K562 (cell line): Measurements from ENCODE around the gene PTH2. TPM values are rescaled to one million over a fixed set of nuclear protein-coding genes. Genes with fewer than 3 reads are reported as not detected.

ENCODE experiments used
- ATAC-seq: fragments of 200-7000 bp; cut with Tn5 transposase; 3 replicates; pipeline ENCODE4 v1.9.1; 2020; ENCODE audit warnings: moderate library complexity
- BruUV-seq: library from RNA; stranded (reverse); fragments of 400-500 nt; replicated peaks from 2 replicates; lab custom pipeline; 2021; lab: Mats Ljungman, UMichigan
- CTCF ChIA-PET: fragments of 300-600 bp; formaldehyde crosslinking; extraction: SDS; loops from one replicate; lab custom pipeline; 2021; ENCODE audit warnings: low intra/inter-chr PET ratio; lab: Yijun Ruan, JAX
- POLR2A ChIA-PET: fragments of 300-600, 350-650 bp; sonication (Branson Sonifier 250); formaldehyde crosslinking; extraction: SDS; loops from one replicate; lab custom pipeline; 2021; ENCODE audit warnings: antibody characterized with exemption, inconsistent platforms; lab: Yijun Ruan, JAX
- DNase-seq, 4 experiments: peaks; one replicate each; pipeline versions ENCODE4 v3.0.0 to v3.0.0-alpha.2; 2011 to 2018; ENCODE audit warnings: low spot score in 3 of 4, mixed read lengths in 3 of 4; ENCODE audit errors: extremely low read depth in 1 of 4
- FAIRE-seq: peaks from 2 replicates; lab custom pipeline; 2011; peaks lifted over from hg19 to GRCh38; lab: Jason Lieb, UNC
- H2AFZ ChIP-seq: 2 replicates; pipeline ENCODE4 v1.6.0; 2011; ENCODE audit warnings: low read depth, low read length, control low read depth, inconsistent platforms
- H3K27ac ChIP-seq: fragments of 200-600 bp; 3 replicates; pipeline ENCODE4 v1.8.0; 2011; ENCODE audit warnings: low read depth, mild to moderate bottlenecking, control low read depth, inconsistent platforms, low read length, moderate library complexity, mixed read lengths; ENCODE audit errors: extremely low read depth
- H3K27me3 ChIP-seq, 2 experiments: fragments of 300-600 bp in 1 of 2; 2 replicates in 1 of 2; 3 replicates in 1 of 2; pipeline versions ENCODE4 v1.6.0 to v1.8.0; 2011; ENCODE audit warnings: inconsistent platforms in 2 of 2, low read length in 2 of 2, mild to moderate bottlenecking in 1 of 2, mixed read lengths in 1 of 2, moderate library complexity in 1 of 2; ENCODE audit not compliant: control insufficient read depth in 2 of 2, insufficient read depth in 2 of 2
- H3K36me3 ChIP-seq: fragments of 300-600 bp; 3 replicates; pipeline ENCODE4 v1.8.0; 2011; ENCODE audit warnings: mild to moderate bottlenecking, low read length, inconsistent platforms; ENCODE audit not compliant: control insufficient read depth, insufficient read depth
- H3K4me1 ChIP-seq, 2 experiments: fragments of 200-600 bp in 1 of 2; replicated peaks in 1 of 2; 2 replicates in 1 of 2; 3 replicates in 1 of 2; pipeline versions ENCODE4 v1.5.1 to v1.8.0; 2011; ENCODE audit warnings: inconsistent platforms in 2 of 2, low read length in 2 of 2, mild to moderate bottlenecking in 1 of 2, mixed read lengths in 1 of 2, moderate library complexity in 1 of 2; ENCODE audit not compliant: control insufficient read depth in 2 of 2, insufficient read depth in 2 of 2
- H3K4me2 ChIP-seq: 2 replicates; pipeline ENCODE4 v1.6.1; 2011; ENCODE audit warnings: low read length, control low read depth, inconsistent platforms, mixed read lengths; ENCODE audit not compliant: insufficient read depth
- H3K4me3 ChIP-seq: fragments of 200-600 bp; sonication (generic), shearing (Covaris generic); 2 replicates; pipeline ENCODE4 v1.5.1; 2016; ENCODE audit warnings: control low read depth, inconsistent platforms
- H3K79me2 ChIP-seq: fragments of 200-600 bp; 3 replicates; pipeline ENCODE4 v1.8.0; 2011; ENCODE audit warnings: low read length, inconsistent platforms; ENCODE audit not compliant: control insufficient read depth, insufficient read depth
- H3K9ac ChIP-seq, 2 experiments: 2 replicates each; pipeline versions ENCODE4 v1.6.0 to v1.6.1; 2011; ENCODE audit warnings: low read depth in 2 of 2, low read length in 2 of 2, control low read depth in 1 of 2, inconsistent platforms in 1 of 2, mild to moderate bottlenecking in 1 of 2, mixed read lengths in 1 of 2; ENCODE audit not compliant: insufficient read depth in 1 of 2
- H3K9me1 ChIP-seq: one replicate; pipeline ENCODE4 v1.6.0; 2011; ENCODE audit warnings: inconsistent platforms, mild to moderate bottlenecking, low read length, moderate library complexity; ENCODE audit not compliant: control insufficient read depth, insufficient read depth
- H3K9me3 ChIP-seq: replicated peaks from 2 replicates; pipeline ENCODE4 v1.5.1; 2011; ENCODE audit warnings: low read depth, low read length, inconsistent platforms; ENCODE audit not compliant: control insufficient read depth, insufficient read depth
- H4K20me1 ChIP-seq: replicated peaks from 2 replicates; pipeline ENCODE4 v1.6.1; 2011; ENCODE audit warnings: low read length, inconsistent platforms, mixed read lengths; ENCODE audit not compliant: control insufficient read depth, insufficient read depth
- BCL6 ChIP-seq: fragments of 250-450 bp; sonication (Bioruptor Pico); IDR thresholded peaks from 2 replicates; pipeline ENCODE4 v1.4.0; 2020
- BRD9 ChIP-seq: fragments of 450-650 bp; IDR thresholded peaks from 2 replicates; pipeline ENCODE4 v1.6.1; 2018; ENCODE audit warnings: low read depth; ENCODE audit not compliant: partially characterized antibody
- CBFB ChIP-seq: sonication (generic); formaldehyde crosslinking; IDR thresholded peaks from 2 replicates; pipeline ENCODE4 v1.4.0; 2020; ENCODE audit warnings: mild to moderate bottlenecking, missing genetic modification reagents
- CBX3 ChIP-seq, 2 experiments: IDR thresholded peaks; 1 replicate in 1 of 2; 2 replicates in 1 of 2; pipeline ENCODE4 v1.6.1; 2012; ENCODE audit warnings: inconsistent platforms in 2 of 2, low read length in 2 of 2, borderline replicate concordance in 1 of 2, control low read depth in 1 of 2
- CCNT2 ChIP-seq: IDR thresholded peaks from 2 replicates; pipeline ENCODE4 v1.6.1; 2011; ENCODE audit warnings: borderline replicate concordance, low read depth, mild to moderate bottlenecking, moderate library complexity, mixed read lengths, low read length; ENCODE audit not compliant: insufficient read length; ENCODE audit errors: extremely low read depth
- ERF ChIP-seq: fragments of 450-650 bp; formaldehyde crosslinking; IDR thresholded peaks from 2 replicates; pipeline ENCODE4 v1.4.0; 2020; ENCODE audit warnings: mild to moderate bottlenecking, mixed read lengths
- GABPA ChIP-seq: fragments of 200-800 bp; sonication (Bioruptor generic); conservative IDR thresholded peaks from 2 replicates; pipeline ENCODE4 v1.6.1; 2016; ENCODE audit warnings: low read depth, missing genetic modification characterization, missing compliant biosample characterization
- HCFC1 ChIP-seq: IDR thresholded peaks from 2 replicates; pipeline ENCODE4 v1.6.1; 2012; ENCODE audit warnings: low read depth, low read length, improper control_type of control experiment
- SIRT6 ChIP-seq: IDR thresholded peaks from one replicate; pipeline ENCODE4 v1.6.1; 2012; ENCODE audit warnings: low read depth, mild to moderate bottlenecking, control low read depth, inconsistent platforms, low read length, moderate library complexity
- YY1 ChIP-seq, 3 experiments: IDR thresholded peaks; 2 replicates each; pipeline ENCODE4 v1.6.1; 2011; ENCODE audit warnings: low read length in 2 of 3, mild to moderate bottlenecking in 2 of 3, moderate library complexity in 2 of 3, borderline replicate concordance in 1 of 3, control low read depth in 1 of 3, low read depth in 1 of 3; ENCODE audit not compliant: insufficient read depth in 3 of 3, insufficient replicate concordance in 2 of 3, control insufficient read depth in 1 of 3, insufficient read length in 1 of 3; ENCODE audit errors: extremely low read depth in 1 of 3
- ZNF23 ChIP-seq: fragments of 250-450 bp; sonication (Bioruptor Pico); IDR thresholded peaks from 2 replicates; pipeline ENCODE4 v1.4.0; 2020; ENCODE audit warnings: mild to moderate bottlenecking
- ZNF324 ChIP-seq: fragments of 250-450 bp; sonication (Bioruptor Pico); IDR thresholded peaks from 2 replicates; pipeline ENCODE4 v1.4.0; 2020; ENCODE audit warnings: mild to moderate bottlenecking
- ZNF507 ChIP-seq: conservative IDR thresholded peaks from 2 replicates; pipeline ENCODE4 v1.6.1; 2017; ENCODE audit warnings: missing genetic modification characterization, missing compliant biosample characterization
- WGBS: fragments of 100-300 bp; shearing (Covaris generic); methylation state at CpG from one replicate; pipeline ENCODE4 v1.1.6; 2016; ENCODE audit warnings: low coverage, mixed read lengths; ENCODE audit not compliant: insufficient coverage; ENCODE audit errors: missing lambda C conversion rate; 5-methylcytosine and 5-hydroxymethylcytosine counted together
- in situ Hi-C: fragments of 300-500 bp; cut with MboI; formaldehyde crosslinking; loops from 4 replicates; pipeline ENCODE4 v1.15.0; 2018; ENCODE audit warnings: inconsistent platforms, mixed read lengths
- intact Hi-C: fragments of 100-400 bp; cut with micrococcal nuclease; formaldehyde crosslinking; loops from 2 replicates; pipeline ENCODE4 v1.14.2; 2022
- polyA plus RNA-seq, 8 experiments: library from polyadenylated mRNA; depleted of rRNA in 4 of 8; stranded (reverse) in 5 of 8; unstranded in 3 of 8; fragments of >200 nt; fragmentation: Nextera tagmentation in 2 of 8; fragmentation: Illumina TruSeq in 1 of 8; extraction: Ambion mirVana in 2 of 8; extraction: Trizol in 1 of 8; gene quantifications; 2 replicates each; pipeline versions ENCODE4 v1.2.1 to v1.2.3, GENCODE V29; 2011 to 2014; ENCODE audit warnings: inconsistent platforms in 1 of 8, missing spikeins in 1 of 8
- total RNA-seq, 7 experiments: library from RNA; depleted of rRNA in 6 of 7; stranded (reverse); fragments of >200 nt in 6 of 7; fragmentation: Illumina TruSeq in 2 of 7; extraction: Trizol in 2 of 7; gene quantifications; 2 replicates each; pipeline versions ENCODE4 v1.2.1 to v1.2.3, GENCODE V29; 2011 to 2021; ENCODE audit warnings: low replicate concordance in 1 of 7

PTH2 gene
- total and polyA plus RNA-seq, 9 of the 15 experiments (the other 6 are each of a cell fraction or from before 2014, with no cell fraction given): 1.3 TPM; not detected in 8

DNA sequence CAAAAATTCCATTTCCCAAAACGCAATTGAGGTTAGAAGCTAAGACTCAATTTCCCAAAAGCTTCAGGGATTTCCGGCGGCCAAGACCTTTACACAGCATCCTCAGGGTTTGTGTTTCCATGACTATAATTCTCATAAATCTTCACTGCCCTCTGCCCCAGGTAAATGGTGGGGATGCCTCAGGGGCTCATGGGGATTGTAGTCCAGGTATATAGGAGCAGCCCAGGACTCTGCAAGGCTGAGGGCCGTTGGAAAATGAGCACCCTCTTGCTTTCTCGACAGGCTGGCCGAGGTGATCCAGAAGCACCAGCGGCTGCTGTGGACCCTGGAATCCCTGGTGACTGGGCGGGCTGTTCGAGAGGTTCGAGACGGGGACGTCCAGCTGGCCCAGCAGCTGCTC lies 36.1 kb upstream of the PTH2 start:
- H3K4me1 ChIP-seq: peaks cover 0 to 19% of the 10 kb centered on the region in 2 experiments; a peak in 4 of 5 replicates
- FAIRE-seq (no peak), ATAC-seq (0 out of 3 replicates have a peak, but pooled peaks have one; percentile 46), DNase-seq (no peak)
- H3K79me2 ChIP-seq: peaks cover 20% of the 10 kb centered on the region
- in situ Hi-C loops (no loop called here), intact Hi-C loops (no loop called here)
- POLR2A ChIA-PET: no interaction called here
- peak overlapping the region in 1 of 2 experiments; percentile 65; a peak in 2 of 4 replicates for H3K9ac ChIP-seq
- no peaks in the 10 kb centered on the region for H4K20me1 ChIP-seq
- no peak overlapping the region for H2AFZ ChIP-seq
- peaks cover 45% of the 10 kb centered on the region; the same call in 2 of the 3 replicates for H3K36me3 ChIP-seq
- H3K9me3 ChIP-seq: no peaks in the 10 kb centered on the region
- H3K27me3 ChIP-seq: no peaks in the 10 kb centered on the region
- CTCF ChIA-PET: no interaction called here
- H3K9me1 ChIP-seq: no peaks in the 10 kb centered on the region
- no TSS peak for BruUV-seq
- TF ChIP-seq GABPA (tag): no peak
- 0 out of 2 replicates have a peak, but pooled peaks have one; percentile 19 for TF ChIP-seq HCFC1
- TF ChIP-seq YY1 (IDR thresholded peaks at IDR 0.05; ENCODE audit: borderline replicate concordance in 1 of 3, control insufficient read depth in 1 of 3, extremely low read depth in 1 of 3, insufficient read depth in 3 of 3, insufficient read length in 1 of 3, insufficient replicate concordance in 2 of 3, low read depth in 1 of 3, low read length in 2 of 3): peak in 1 of 3 experiments; percentile 16
- TF ChIP-seq CBFB (CRISPR knock-in tag): no peak
- H3K27ac ChIP-seq: no peak overlapping the region
- no peak overlapping the region for H3K4me3 ChIP-seq
- no peak overlapping the region for H3K4me2 ChIP-seq
- 96% methylated on average over 12 of the region's 12 CpGs for WGBS

DNA sequence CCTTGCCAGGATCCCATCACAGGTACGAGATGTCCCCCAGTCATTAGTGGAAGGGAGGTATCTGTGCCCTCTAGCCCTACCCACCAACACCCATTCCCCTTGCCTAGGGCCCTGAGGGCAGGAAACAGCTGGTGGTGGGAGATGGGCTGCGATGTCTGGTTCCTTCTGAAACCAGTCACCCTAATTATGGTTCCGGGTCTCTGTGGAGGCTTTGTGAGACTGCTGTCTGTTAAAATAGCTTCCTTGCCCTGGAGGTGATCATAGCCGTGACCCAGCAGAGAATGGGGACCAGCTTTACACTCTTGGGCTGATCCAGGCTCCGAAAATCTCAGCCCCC lies 35.3 kb upstream of the PTH2 start:
- ATAC-seq (no peak), FAIRE-seq (no peak), DNase-seq (no peak)
- no peak overlapping the region; the same call in 2 of the 3 replicates for H3K27ac ChIP-seq
- no peaks in the 10 kb centered on the region for H4K20me1 ChIP-seq
- intact Hi-C loops (no loop called here), in situ Hi-C loops (no loop called here)
- no TSS peak for BruUV-seq
- POLR2A ChIA-PET: interaction anchor here (0.9 kb wide), 1 partner anchor 10 kb away, joined by 3 read pairs; no protein-coding TSS in a partner anchor
- H3K9ac ChIP-seq: peak overlapping the region in 1 of 2 experiments; percentile 31; a peak in 1 of 4 replicates
- no peak overlapping the region for H2AFZ ChIP-seq
- TF ChIP-seq CCNT2 (no peak), CBX3 (IDR thresholded peaks at IDR 0.05; ENCODE audit: borderline replicate concordance in 1 of 2, low read length in 2 of 2) (no peak), ERF (CRISPR knock-in tag) (no peak), BCL6 (CRISPR knock-in tag) (no peak), BRD9 (no peak), SIRT6 (no peak), ZNF507 (no peak), ZNF324 (CRISPR knock-in tag) (no peak), ZNF23 (CRISPR knock-in tag) (no peak)
- CTCF ChIA-PET: no interaction called here
- H3K4me1 ChIP-seq: peaks cover 0 to 24% of the 10 kb centered on the region in 2 experiments; a peak in 4 of 5 replicates
- peaks cover 43% of the 10 kb centered on the region; the same call in 2 of the 3 replicates for H3K36me3 ChIP-seq
- no peak overlapping the region for H3K4me3 ChIP-seq
- H3K9me3 ChIP-seq: no peaks in the 10 kb centered on the region
- no peak overlapping the region for H3K4me2 ChIP-seq
- H3K9me1 ChIP-seq: no peaks in the 10 kb centered on the region
- H3K79me2 ChIP-seq: peaks cover 29% of the 10 kb centered on the region
- no peaks in the 10 kb centered on the region for H3K27me3 ChIP-seq
- 98% methylated on average over 5 of the region's 5 CpGs for WGBS
